GM12865 (cell line): ENCODE measurements around the gene IREB2.

Experiments used
- DNase-seq: peaks from one replicate; pipeline ENCODE4 v3.0.0; 2010; ENCODE audit warnings: low read depth
- H3K4me3 ChIP-seq: 2 replicates; pipeline ENCODE4 v1.5.1; 2011; ENCODE audit warnings: mild to moderate bottlenecking, low read depth, low read length, control low read depth
- CTCF ChIP-seq: IDR thresholded peaks from 2 replicates; pipeline ENCODE4 v1.5.1; 2011; ENCODE audit warnings: low read length, control low read depth, low read depth, inconsistent platforms; ENCODE audit not compliant: insufficient read depth; ENCODE audit errors: missing control alignments

The IREB2 gene

GRCh38 chr15:78469031-78469430 lies 31.0 kb downstream of the IREB2 start:
- H3K4me3 ChIP-seq = no peak overlapping the region
- DNase-seq = no peak
- TF ChIP-seq CTCF = no peak

GRCh38 chr15:78477295-78477694 lies 39.3 kb downstream of the IREB2 start:
- no peak overlapping the region for H3K4me3 ChIP-seq
- TF ChIP-seq CTCF = no peak
- DNase-seq = no peak

- no peak overlapping the region for H3K4me3 ChIP-seq
- no peak for TF ChIP-seq CTCF
- DNase-seq = no peak
Measured at GRCh38 chr15:78479650-78480049, 41.6 kb downstream of the IREB2 start.

GRCh38 chr15:78481917-78482316 lies 43.9 kb downstream of the IREB2 start:
- DNase-seq = no peak
- no peak for TF ChIP-seq CTCF
- H3K4me3 ChIP-seq = no peak overlapping the region

- DNase-seq = no peak
- TF ChIP-seq CTCF = no peak
- H3K4me3 ChIP-seq = no peak overlapping the region
Measured at GRCh38 chr15:78492872-78493271, 54.9 kb downstream of the IREB2 start.

- no peak overlapping the region for H3K4me3 ChIP-seq
- no peak for TF ChIP-seq CTCF
- no peak for DNase-seq
Measured at GRCh38 chr15:78501857-78502256, 63.8 kb downstream of the IREB2 start.

GRCh38 chr15:78502641-78503040 lies 64.6 kb downstream of the IREB2 start:
- TF ChIP-seq CTCF = no peak

More at GRCh38 chr15:78502641-78503040, 64.6 kb downstream of the IREB2 start:
- no peak overlapping the region for H3K4me3 ChIP-seq
- DNase-seq = no peak
